Measurements from ENCODE around the gene SEMA3G. TPM values are rescaled to one million over a fixed set of nuclear protein-coding genes. Genes with fewer than 3 reads are reported as not detected.

SEMA3G gene
- polyA plus RNA-seq, 1 experiment = not detected

GRCh38 chr3:52432691-52433141 lies 12.2 kb downstream of the SEMA3G start:
- Histone ChIP-seq H3K27me3 (ENCODE audit: control insufficient read depth, insufficient read depth, low read length) (peaks cover 9% of the 10 kb centered on the region), H3K4me3 (ENCODE audit: low read depth, low read length) (no peak overlapping the region), H3K36me3 (ENCODE audit: control insufficient read depth, insufficient read depth, low read length) (no peaks in the 10 kb centered on the region)
- ChIA-PET CTCF (interaction anchor here (1.0 to 16.0 kb wide), 3 partner anchors 8 to 21 kb away, joined by 3 to 445 read pairs (median 4); partner anchors contain the start of genes SEMA3G and TNNC1), POLR2A (no interaction called here)
- DNase-seq (ENCODE audit: low read depth) = no peak
- TF ChIP-seq CTCF (IDR thresholded peaks at IDR 0.05; ENCODE audit: insufficient read depth, low read depth, low read length) = no peak

GRCh38 chr3:52432225-52432624 lies 12.7 kb downstream of the SEMA3G start:
- Histone ChIP-seq H3K4me3 (ENCODE audit: low read depth, low read length) (no peak overlapping the region), H3K36me3 (ENCODE audit: control insufficient read depth, insufficient read depth, low read length) (no peaks in the 10 kb centered on the region), H3K27me3 (ENCODE audit: control insufficient read depth, insufficient read depth, low read length) (peaks cover 9% of the 10 kb centered on the region)
- DNase-seq (ENCODE audit: low read depth) = no peak
- CTCF ChIA-PET = interaction anchor here (1.1 to 16.0 kb wide), 2 partner anchors 16 to 20 kb away, joined by 3 to 445 read pairs; partner anchors contain the start of genes SEMA3G and TNNC1
- POLR2A ChIA-PET = no interaction called here
- no peak for TF ChIP-seq CTCF (IDR thresholded peaks at IDR 0.05; ENCODE audit: insufficient read depth, low read depth, low read length)

GRCh38 chr3:52431459-52432223 lies 13.3 kb downstream of the SEMA3G start:
- CTCF ChIA-PET = interaction anchor here (0.6 to 16.0 kb wide), 7 partner anchors 8 to 260 kb away, joined by 3 to 445 read pairs (median 3); partner anchors contain the start of genes SEMA3G and TNNC1

GRCh38 chr3:52430416-52430810 lies 14.5 kb downstream of the SEMA3G start:
- POLR2A ChIA-PET = no interaction called here
- Histone ChIP-seq H3K36me3 (ENCODE audit: control insufficient read depth, insufficient read depth, low read length) (no peaks in the 10 kb centered on the region), H3K4me3 (ENCODE audit: low read depth, low read length) (no peak overlapping the region), H3K27me3 (ENCODE audit: control insufficient read depth, insufficient read depth, low read length) (peaks cover 9% of the 10 kb centered on the region)
- DNase-seq (ENCODE audit: low read depth) = no peak
- TF ChIP-seq CTCF (IDR thresholded peaks at IDR 0.05; ENCODE audit: insufficient read depth, low read depth, low read length) = no peak
- CTCF ChIA-PET = interaction anchor here (0.8 to 16.0 kb wide), 3 partner anchors 9 to 18 kb away, joined by 3 to 445 read pairs (median 3); partner anchors contain the start of genes SEMA3G and TNNC1

More at GRCh38 chr3:52431459-52432223, 13.3 kb downstream of the SEMA3G start:
- Histone ChIP-seq H3K27me3 (ENCODE audit: control insufficient read depth, insufficient read depth, low read length) (peaks cover 9% of the 10 kb centered on the region), H3K36me3 (ENCODE audit: control insufficient read depth, insufficient read depth, low read length) (no peaks in the 10 kb centered on the region), H3K4me3 (ENCODE audit: low read depth, low read length) (no peak overlapping the region)
- POLR2A ChIA-PET = no interaction called here
- no peak for TF ChIP-seq CTCF (IDR thresholded peaks at IDR 0.05; ENCODE audit: insufficient read depth, low read depth, low read length)
- DNase-seq (ENCODE audit: low read depth) = no peak

GRCh38 chr3:52429779-52430415 lies 15.0 kb downstream of the SEMA3G start:
- no peak for TF ChIP-seq CTCF (IDR thresholded peaks at IDR 0.05; ENCODE audit: insufficient read depth, low read depth, low read length)
- Histone ChIP-seq H3K36me3 (ENCODE audit: control insufficient read depth, insufficient read depth, low read length) (no peaks in the 10 kb centered on the region), H3K4me3 (ENCODE audit: low read depth, low read length) (no peak overlapping the region), H3K27me3 (ENCODE audit: control insufficient read depth, insufficient read depth, low read length) (peaks cover 7% of the 10 kb centered on the region)
- no peak for DNase-seq (ENCODE audit: low read depth)
- ChIA-PET POLR2A (no interaction called here), CTCF (interaction anchor here (1.5 to 16.0 kb wide), 6 partner anchors 8 to 39 kb away, joined by 3 to 445 read pairs (median 22); partner anchors contain the start of genes SEMA3G and TNNC1)

Data from BJ (cell line).